ENCODE measurements around the gene PAX7.

Gene PAX7

GRCh38 chr1:18784482-18784831 is 153.8 kb downstream of the PAX7 start:
- no peak overlapping the region for H3K27ac ChIP-seq (ENCODE audit: low read depth, low read length, poor library complexity, severe bottlenecking)
- H3K9me3 ChIP-seq (ENCODE audit: low read length), result no peaks in the 10 kb centered on the region
- H4K20me1 ChIP-seq (ENCODE audit: insufficient read depth, low read length), result no peaks in the 10 kb centered on the region
- H3K79me2 ChIP-seq (ENCODE audit: insufficient read depth, low read length), result no peaks in the 10 kb centered on the region
- no peaks in the 10 kb centered on the region for H3K27me3 ChIP-seq (ENCODE audit: insufficient read depth, low read length)
- H3F3A ChIP-seq (ENCODE audit: insufficient read depth, low read length), result no peaks in the 10 kb centered on the region
- H3K4me1 ChIP-seq (ENCODE audit: insufficient read depth, low read length, severe bottlenecking), result no peaks in the 10 kb centered on the region
- TF ChIP-seq EZH2 (IDR thresholded peaks at IDR 0.05; ENCODE audit: borderline replicate concordance, low read length) (no peak), CTCF (IDR thresholded peaks at IDR 0.05; ENCODE audit: low read length) (no peak)
- H3K36me3 ChIP-seq (ENCODE audit: insufficient read depth, low read length), result no peaks in the 10 kb centered on the region
- H3K9me2 ChIP-seq (ENCODE audit: low read depth, low read length), result no peaks in the 10 kb centered on the region
- H3K9ac ChIP-seq (ENCODE audit: low read length), result no peak overlapping the region
- H2AFZ ChIP-seq (ENCODE audit: low read length), result no peak overlapping the region
- no peak overlapping the region for H3K4me3 ChIP-seq (ENCODE audit: low read depth, low read length, poor library complexity, severe bottlenecking)
- no peak overlapping the region for H3K4me2 ChIP-seq (ENCODE audit: low read length)

GRCh38 chr1:18786149-18786548 is 155.5 kb downstream of the PAX7 start:
- Histone ChIP-seq H3F3A (ENCODE audit: insufficient read depth, low read length) (no peaks in the 10 kb centered on the region), H3K4me1 (ENCODE audit: insufficient read depth, low read length, severe bottlenecking) (no peaks in the 10 kb centered on the region), H2AFZ (ENCODE audit: low read length) (no peak overlapping the region), H3K27ac (ENCODE audit: low read depth, low read length, poor library complexity, severe bottlenecking) (no peak overlapping the region), H3K36me3 (ENCODE audit: insufficient read depth, low read length) (no peaks in the 10 kb centered on the region), H3K9ac (ENCODE audit: low read length) (no peak overlapping the region), H3K9me3 (ENCODE audit: low read length) (no peaks in the 10 kb centered on the region), H3K79me2 (ENCODE audit: insufficient read depth, low read length) (no peaks in the 10 kb centered on the region), H3K9me2 (ENCODE audit: low read depth, low read length) (no peaks in the 10 kb centered on the region), H3K4me2 (ENCODE audit: low read length) (no peak overlapping the region), H3K4me3 (ENCODE audit: low read depth, low read length, poor library complexity, severe bottlenecking) (no peak overlapping the region), H4K20me1 (ENCODE audit: insufficient read depth, low read length) (no peaks in the 10 kb centered on the region), H3K27me3 (ENCODE audit: insufficient read depth, low read length) (no peaks in the 10 kb centered on the region)
- TF ChIP-seq EZH2 (IDR thresholded peaks at IDR 0.05; ENCODE audit: borderline replicate concordance, low read length) (no peak), CTCF (IDR thresholded peaks at IDR 0.05; ENCODE audit: low read length) (no peak)

- Histone ChIP-seq H3K9me3 (ENCODE audit: low read length) (no peaks in the 10 kb centered on the region), H2AFZ (ENCODE audit: low read length) (no peak overlapping the region), H3K9me2 (ENCODE audit: low read depth, low read length) (no peaks in the 10 kb centered on the region), H3K27ac (ENCODE audit: low read depth, low read length, poor library complexity, severe bottlenecking) (no peak overlapping the region), H3F3A (ENCODE audit: insufficient read depth, low read length) (no peaks in the 10 kb centered on the region), H3K4me1 (ENCODE audit: insufficient read depth, low read length, severe bottlenecking) (no peaks in the 10 kb centered on the region), H3K9ac (ENCODE audit: low read length) (no peak overlapping the region), H4K20me1 (ENCODE audit: insufficient read depth, low read length) (no peaks in the 10 kb centered on the region), H3K36me3 (ENCODE audit: insufficient read depth, low read length) (no peaks in the 10 kb centered on the region), H3K27me3 (ENCODE audit: insufficient read depth, low read length) (peaks cover 4% of the 10 kb centered on the region; the same call in 1 of the 2 replicates), H3K4me2 (ENCODE audit: low read length) (no peak overlapping the region), H3K79me2 (ENCODE audit: insufficient read depth, low read length) (no peaks in the 10 kb centered on the region), H3K4me3 (ENCODE audit: low read depth, low read length, poor library complexity, severe bottlenecking) (no peak overlapping the region)
- TF ChIP-seq CTCF (IDR thresholded peaks at IDR 0.05; ENCODE audit: low read length), result no peak
- no peak for TF ChIP-seq EZH2 (IDR thresholded peaks at IDR 0.05; ENCODE audit: borderline replicate concordance, low read length)
These were observed 157.3 kb downstream of the PAX7 start for GRCh38 chr1:18787825-18788385.
